GM13976 (cell line): Measurements from ENCODE around the gene RPE65.
"Not testable (repeated sequence)": the region's sequence is repeated elsewhere in the genome, so short reads cannot be mapped to it uniquely, and the experiment has no call there.

Experiments
- DNase-seq: peaks from one replicate; pipeline ENCODE4 v3.0.0; 2012; ENCODE audit warnings: low spot score
- CTCF ChIP-seq: IDR thresholded peaks from 2 replicates; pipeline ENCODE4 v1.5.1; 2012; ENCODE audit warnings: borderline replicate concordance, mild to moderate bottlenecking; ENCODE audit not compliant: insufficient read depth; ENCODE audit errors: extremely low read depth, missing control alignments, control extremely low read depth
- in situ Hi-C: fragments of 300-500 bp; cut with MboI; formaldehyde crosslinking; loops from one replicate; pipeline ENCODE4 v1.12.0; 2022; ENCODE audit warnings: low sequenced_read_pairs, mixed read lengths, inconsistent platforms; ENCODE audit not compliant: unreplicated experiment

RPE65 gene

DNA sequence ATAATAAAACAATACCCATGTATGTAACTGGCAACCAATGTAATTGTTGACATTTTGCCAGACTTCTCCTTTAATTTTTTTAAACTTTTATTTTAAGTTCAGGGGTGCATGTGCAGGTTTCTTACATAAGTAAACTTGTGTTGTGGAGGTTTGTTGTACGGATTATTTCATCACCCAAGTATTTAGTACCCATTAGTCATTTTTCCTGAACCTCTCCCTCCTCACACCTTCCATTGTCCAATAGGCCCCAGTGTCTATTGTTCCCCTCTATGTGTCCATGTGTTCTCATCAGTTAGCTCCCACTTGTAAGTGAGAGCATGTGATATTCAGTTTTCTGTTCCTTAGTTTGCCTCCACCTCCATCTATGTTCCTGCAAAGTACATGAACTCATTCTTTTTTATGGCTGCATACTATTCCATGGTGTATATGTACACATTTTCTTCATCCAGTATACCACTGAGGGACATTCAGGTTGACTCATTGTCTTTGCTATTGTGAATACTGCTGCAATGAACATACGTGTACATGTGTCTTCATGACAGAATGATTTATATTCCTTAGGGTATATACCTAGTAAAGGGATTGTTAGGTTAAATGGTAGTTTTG lies 40.4 kb upstream of the RPE65 start:
- in situ Hi-C loops, result no loop called here

DNA sequence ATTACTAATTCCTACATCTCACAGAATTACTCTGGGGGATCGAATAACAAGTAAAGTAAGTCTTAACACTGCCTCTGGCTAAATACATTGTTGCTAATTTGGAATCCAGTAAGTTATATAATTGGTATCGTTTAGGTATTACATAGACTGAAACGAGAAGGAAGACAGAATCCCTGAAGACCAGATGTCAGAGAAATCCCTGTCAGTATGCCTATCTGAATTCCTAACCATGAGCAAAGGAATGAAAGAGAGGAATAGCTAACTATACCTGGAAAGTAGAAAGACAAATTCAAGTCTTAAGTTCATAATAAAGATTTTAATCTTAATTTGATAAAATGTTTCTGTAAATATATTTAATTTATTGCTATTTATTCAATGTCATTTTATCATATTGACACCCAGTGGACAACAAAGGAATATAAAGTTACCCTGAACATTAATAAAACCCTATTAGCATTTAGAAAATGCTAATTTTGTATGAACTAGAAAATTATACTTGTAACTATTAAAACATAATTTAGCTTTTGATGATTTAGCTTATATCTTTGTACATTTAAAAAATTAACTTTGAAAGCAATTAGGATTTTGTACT lies 35.8 kb upstream of the RPE65 start:
- no peak for DNase-seq
- TF ChIP-seq CTCF, result no peak
- in situ Hi-C loops, result no loop called here

More for the DNA sequence above, 40.4 kb upstream of the RPE65 start:
- no peak for DNase-seq
- TF ChIP-seq CTCF, result no peak

DNA sequence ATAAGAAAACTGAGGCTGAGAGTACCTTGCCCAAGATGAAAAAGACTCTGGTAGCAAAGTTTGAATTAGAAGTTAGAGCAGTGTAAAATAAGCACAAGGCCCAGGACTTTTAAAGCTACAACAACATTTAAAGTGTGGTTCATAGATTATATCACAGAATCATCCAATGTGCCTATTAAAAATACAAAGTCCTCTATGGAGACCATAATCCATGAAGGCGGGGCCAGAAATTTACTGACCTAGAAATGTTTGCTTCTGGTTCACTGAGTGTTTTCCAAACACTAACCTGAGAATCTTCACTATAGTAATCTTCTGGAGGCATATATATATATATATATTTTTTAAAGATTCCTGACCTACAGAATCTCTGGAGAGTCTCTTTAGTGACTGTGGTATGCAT lies 34.9 kb upstream of the RPE65 start:
- no peak for DNase-seq
- no peak for TF ChIP-seq CTCF
- in situ Hi-C loops, result no loop called here

DNA sequence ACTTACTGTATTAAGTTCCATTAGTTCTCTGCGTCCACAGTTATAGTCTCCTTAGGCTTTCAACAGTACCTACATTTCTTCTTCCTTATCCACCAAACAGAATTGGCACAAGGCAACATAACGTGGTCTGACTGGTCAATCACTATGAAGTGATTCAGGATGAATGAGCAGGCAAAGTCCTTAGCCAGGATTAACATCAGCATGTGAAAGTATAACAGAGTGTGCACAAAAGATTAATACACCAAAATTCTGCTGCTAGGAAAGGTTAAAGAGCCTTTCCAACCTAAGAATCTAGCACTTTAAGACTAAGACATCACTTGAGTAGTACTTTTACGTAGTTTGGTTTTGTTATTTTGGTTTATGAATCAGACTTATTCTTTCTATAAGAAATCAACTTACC lies 31.3 kb upstream of the RPE65 start:
- DNase-seq, result no peak
- no peak for TF ChIP-seq CTCF
- in situ Hi-C loops, result no loop called here

- no peak for DNase-seq
- in situ Hi-C loops, result no loop called here
- TF ChIP-seq CTCF, result no peak
Measured at GRCh38 chr1:68479501-68479900, 29.7 kb upstream of the RPE65 start.

- no peak for TF ChIP-seq CTCF
- DNase-seq, result no peak
- in situ Hi-C loops, result no loop called here
Measured at GRCh38 chr1:68478662-68479061, 28.9 kb upstream of the RPE65 start.

- in situ Hi-C loops, DNase-seq: not testable (repeated sequence)
Measured at GRCh38 chr1:68476626-68477025, 26.9 kb upstream of the RPE65 start.
